HCT116 (cell line): ENCODE measurements around the gene METTL21C. TPM values are rescaled to one million over a fixed set of nuclear protein-coding genes. Genes with fewer than 3 reads are reported as not detected.

Source experiments
- ATAC-seq: fragments of 200-7000 bp; cut with Tn5 transposase; 2 replicates; pipeline ENCODE4 v1.9.1; 2020; ENCODE audit warnings: mild to moderate bottlenecking, moderate library complexity
- BruUV-seq: library from RNA; stranded (reverse); fragments of 400-500 nt; replicated peaks from 2 replicates; lab custom pipeline; 2021; lab: Mats Ljungman, UMichigan
- CTCF ChIA-PET: fragments of 300-600 bp; sonication (Branson Sonifier 250); formaldehyde crosslinking; loops from one replicate; lab custom pipeline; 2021; ENCODE audit warnings: antibody characterized with exemption; lab: Charles Lee
- POLR2A ChIA-PET: fragments of 300-600, 350-600 bp; sonication (Branson Sonifier 250); formaldehyde crosslinking; loops from one replicate; lab custom pipeline; 2021; ENCODE audit warnings: antibody characterized with exemption; lab: Charles Lee
- RAD21 ChIA-PET, 2 experiments: fragments of 300-600 bp; sonication (Branson Sonifier 250); formaldehyde crosslinking; loops; one replicate each; lab custom pipeline; 2023; ENCODE audit warnings: low total read pairs in 2 of 2; ENCODE audit not compliant: uncharacterized antibody in 2 of 2, unreplicated experiment in 2 of 2, low non-redundant PET in 1 of 2; lab: Charles Lee
- DNase-seq: peaks from one replicate; pipeline ENCODE4 v3.0.0-alpha.2; 2010; ENCODE audit warnings: low read depth, low spot score
- H2AFZ ChIP-seq: fragments of 200-600 bp; shearing (Covaris generic), sonication (generic); 2 replicates; pipeline ENCODE4 v1.6.1; 2017; ENCODE audit warnings: low read depth, mixed run types, mixed read lengths, antibody characterized with exemption, low read length; ENCODE audit not compliant: poor library complexity, severe bottlenecking
- H3K27ac ChIP-seq: 2 replicates; pipeline ENCODE4 v1.5.1; 2012; ENCODE audit warnings: low read depth, low read length
- H3K27me3 ChIP-seq: fragments of 200-600 bp; sonication (generic); 2 replicates; pipeline ENCODE4 v1.6.1; 2016; ENCODE audit warnings: mixed run types, low read length, mixed read lengths; ENCODE audit not compliant: insufficient read depth
- H3K36me3 ChIP-seq, 2 experiments: fragments of 200-500 bp in 1 of 2; fragments of 200-600 bp in 1 of 2; sonication (Bioruptor generic) in 1 of 2; sonication (generic) in 1 of 2; 2 replicates each; pipeline versions ENCODE4 v1.5.1 to v1.6.1; 2014 to 2016; ENCODE audit warnings: low read length in 2 of 2, inconsistent platforms in 1 of 2, mixed read lengths in 1 of 2, mixed run types in 1 of 2; ENCODE audit not compliant: insufficient read depth in 2 of 2, control insufficient read depth in 1 of 2
- H3K4me1 ChIP-seq, 2 experiments: fragments of 200-600 bp in 1 of 2; sonication (generic) in 1 of 2; 2 replicates each; pipeline versions ENCODE4 v1.5.1 to v1.6.1; 2012 to 2017; ENCODE audit warnings: low read length in 2 of 2, inconsistent platforms in 1 of 2, mild to moderate bottlenecking in 1 of 2, mixed read lengths in 1 of 2, mixed run types in 1 of 2, moderate library complexity in 1 of 2; ENCODE audit not compliant: insufficient read depth in 2 of 2, control insufficient read depth in 1 of 2
- H3K4me2 ChIP-seq: fragments of 200-600 bp; sonication (generic); 2 replicates; pipeline ENCODE4 v1.6.1; 2017; ENCODE audit warnings: mixed run types, low read length, mixed read lengths
- H3K4me3 ChIP-seq, 2 experiments: fragments of 200-600 bp in 1 of 2; sonication (generic) in 1 of 2; replicated peaks in 1 of 2; 2 replicates each; pipeline ENCODE4 v1.5.1; 2011 to 2016; ENCODE audit warnings: low read length in 2 of 2, control low read depth in 1 of 2, low read depth in 1 of 2, mild to moderate bottlenecking in 1 of 2, mixed read lengths in 1 of 2, mixed run types in 1 of 2
- H3K79me2 ChIP-seq: fragments of 200-600 bp; sonication (generic); 2 replicates; pipeline ENCODE4 v1.6.1; 2017; ENCODE audit warnings: mild to moderate bottlenecking, mixed run types, low read length, moderate library complexity, mixed read lengths; ENCODE audit not compliant: insufficient read depth
- H3K9ac ChIP-seq: fragments of 200-600 bp; sonication (generic); 2 replicates; pipeline ENCODE4 v1.6.1; 2016; ENCODE audit warnings: low read length, mixed read lengths
- H3K9me2 ChIP-seq: fragments of 200-600 bp; sonication (generic), shearing (Covaris generic); 2 replicates; pipeline ENCODE4 v1.6.1; 2017; ENCODE audit warnings: mixed run types, mild to moderate bottlenecking, moderate library complexity; ENCODE audit not compliant: insufficient read depth
- H3K9me3 ChIP-seq, 2 experiments: fragments of 200-500 bp in 1 of 2; fragments of 200-600 bp in 1 of 2; sonication (Bioruptor generic) in 1 of 2; sonication (generic) in 1 of 2; 2 replicates each; pipeline ENCODE4 v1.6.1; 2014 to 2017; ENCODE audit warnings: low read length in 2 of 2, mixed read lengths in 2 of 2, inconsistent platforms in 1 of 2, low read depth in 1 of 2, mild to moderate bottlenecking in 1 of 2, mixed run types in 1 of 2, moderate library complexity in 1 of 2; ENCODE audit not compliant: control insufficient read depth in 1 of 2, insufficient read depth in 1 of 2
- H4K20me1 ChIP-seq: fragments of 200-600 bp; sonication (generic), shearing (Covaris generic); 2 replicates; pipeline ENCODE4 v1.6.1; 2017; ENCODE audit warnings: mixed run types, mild to moderate bottlenecking, moderate library complexity; ENCODE audit not compliant: insufficient read depth
- CBX3 ChIP-seq: IDR thresholded peaks from 2 replicates; pipeline ENCODE4 v1.6.1; 2012; ENCODE audit warnings: low read depth
- POLR2A ChIP-seq: IDR thresholded peaks from 2 replicates; pipeline ENCODE4 v1.7.0; 2011; ENCODE audit warnings: borderline replicate concordance; ENCODE audit not compliant: insufficient read depth, insufficient read length; ENCODE audit errors: extremely low read depth
- RAD21 ChIP-seq: IDR thresholded peaks from 2 replicates; pipeline ENCODE4 v1.6.1; 2012; ENCODE audit warnings: low read depth, mild to moderate bottlenecking
- ZNF274 ChIP-seq: fragments of 200-500 bp; sonication (Bioruptor generic); IDR thresholded peaks from 2 replicates; pipeline ENCODE4 v1.6.1; 2014; ENCODE audit warnings: mild to moderate bottlenecking, low read depth, low read length, inconsistent platforms
- intact Hi-C: fragments of 100-400 bp; cut with micrococcal nuclease; formaldehyde crosslinking; loops from 2 replicates; pipeline ENCODE4 v1.10.0; 2022
- total RNA-seq: library from RNA; stranded (reverse); gene quantifications from one replicate; pipeline ENCODE4 v1.2.1, GENCODE V29; 2021; ENCODE audit not compliant: unreplicated experiment
- TF ChIP-seq, protein P1 (sequence below): IDR thresholded peaks from 2 replicates; pipeline ENCODE4 v1.6.1; 2011; ENCODE audit warnings: mild to moderate bottlenecking, low read length, moderate library complexity; ENCODE audit not compliant: insufficient replicate concordance; ENCODE audit errors: extremely low read depth
- TF ChIP-seq, protein P2 (sequence below): IDR thresholded peaks from 2 replicates; pipeline ENCODE4 v1.6.1; 2012
- TF ChIP-seq, protein P3 (sequence below): IDR thresholded peaks from 2 replicates; pipeline ENCODE4 v1.6.1; 2012; ENCODE audit warnings: low read depth

The METTL21C gene
- total RNA-seq, 1 experiment from 2014 or later = not detected

DNA sequence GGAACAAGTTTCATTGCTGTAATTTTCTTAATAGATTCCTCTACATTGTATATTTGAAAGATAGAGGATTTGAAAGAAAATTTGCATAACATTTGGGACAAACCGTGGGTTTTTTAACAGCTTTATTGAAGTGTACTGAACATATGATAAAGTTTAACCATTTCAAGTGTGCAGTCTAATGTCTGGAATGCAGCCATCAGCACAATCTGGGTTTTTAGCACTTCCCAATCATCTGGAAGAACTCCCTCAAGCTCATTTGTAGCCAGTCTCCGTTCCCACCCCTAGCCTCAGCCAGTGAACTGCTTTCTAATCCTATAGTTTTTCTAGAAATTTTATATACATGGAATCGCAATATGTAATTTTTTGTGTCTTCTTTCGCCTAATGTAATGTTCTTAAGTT is 12.6 kb downstream of the METTL21C start (continued):
- TF ChIP-seq, protein P1, sequence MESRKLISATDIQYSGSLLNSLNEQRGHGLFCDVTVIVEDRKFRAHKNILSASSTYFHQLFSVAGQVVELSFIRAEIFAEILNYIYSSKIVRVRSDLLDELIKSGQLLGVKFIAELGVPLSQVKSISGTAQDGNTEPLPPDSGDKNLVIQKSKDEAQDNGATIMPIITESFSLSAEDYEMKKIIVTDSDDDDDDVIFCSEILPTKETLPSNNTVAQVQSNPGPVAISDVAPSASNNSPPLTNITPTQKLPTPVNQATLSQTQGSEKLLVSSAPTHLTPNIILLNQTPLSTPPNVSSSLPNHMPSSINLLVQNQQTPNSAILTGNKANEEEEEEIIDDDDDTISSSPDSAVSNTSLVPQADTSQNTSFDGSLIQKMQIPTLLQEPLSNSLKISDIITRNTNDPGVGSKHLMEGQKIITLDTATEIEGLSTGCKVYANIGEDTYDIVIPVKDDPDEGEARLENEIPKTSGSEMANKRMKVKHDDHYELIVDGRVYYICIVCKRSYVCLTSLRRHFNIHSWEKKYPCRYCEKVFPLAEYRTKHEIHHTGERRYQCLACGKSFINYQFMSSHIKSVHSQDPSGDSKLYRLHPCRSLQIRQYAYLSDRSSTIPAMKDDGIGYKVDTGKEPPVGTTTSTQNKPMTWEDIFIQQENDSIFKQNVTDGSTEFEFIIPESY = no peak
- no peak for TF ChIP-seq POLR2A
- TF ChIP-seq, all 23 proteins: peak for 0

DNA sequence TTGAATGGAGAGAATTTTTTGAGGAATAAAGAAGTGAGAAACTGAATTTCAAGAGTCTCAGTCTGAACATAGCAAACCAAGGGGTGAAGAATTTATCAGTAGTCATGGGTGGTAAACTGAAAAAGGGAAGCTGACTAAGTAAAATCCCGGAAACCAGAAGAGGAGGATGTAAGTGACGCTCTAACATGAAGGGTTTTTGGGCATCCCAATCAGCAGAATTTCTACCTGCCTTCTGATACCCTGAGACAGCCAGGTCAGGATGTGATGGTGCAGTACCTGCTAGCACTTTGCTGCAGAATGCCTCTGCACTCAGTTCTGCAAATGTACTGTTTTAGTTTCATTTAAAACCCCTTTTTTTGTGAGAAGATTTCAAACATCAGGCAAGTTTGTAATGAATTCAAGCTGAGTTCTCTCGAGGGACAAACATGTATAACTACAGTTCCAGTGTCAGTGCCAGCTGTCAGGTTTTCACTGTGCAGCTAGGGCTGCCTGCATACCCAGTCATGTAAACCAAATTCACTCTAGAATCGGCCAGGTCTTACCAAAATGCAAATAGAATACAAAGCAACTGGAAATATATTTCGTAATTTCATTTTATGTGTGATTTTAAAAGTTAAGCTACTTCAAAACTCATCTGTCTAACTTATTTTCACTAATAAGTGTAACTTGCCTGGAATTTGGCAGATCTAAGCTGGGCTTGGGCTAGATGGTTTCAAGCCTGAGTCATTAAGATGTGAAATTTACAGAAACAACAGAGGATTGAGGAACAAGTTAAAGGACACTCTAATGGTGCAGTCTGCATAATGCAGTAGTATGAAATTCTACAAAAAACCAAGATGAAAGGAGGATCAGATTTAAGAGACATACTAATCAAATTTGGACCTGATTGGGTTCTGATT is 13.8 kb downstream of the METTL21C start:
- Histone ChIP-seq H4K20me1 (no peaks in the 10 kb centered on the region), H3K27me3 (no peaks in the 10 kb centered on the region), H3K9me2 (no peaks in the 10 kb centered on the region), H2AFZ (no peak overlapping the region), H3K9ac (no peak overlapping the region), H3K9me3 (no peaks in the 10 kb centered on the region)
- POLR2A ChIA-PET = no interaction called here
- CTCF ChIA-PET = no interaction called here
- intact Hi-C loops = no loop called here
- RAD21 ChIA-PET = no interaction called here
- BruUV-seq = no TSS peak
- TF ChIP-seq RAD21 = no peak
- no peak for TF ChIP-seq CBX3
- no peak for TF ChIP-seq ZNF274
- TF ChIP-seq, protein P2, sequence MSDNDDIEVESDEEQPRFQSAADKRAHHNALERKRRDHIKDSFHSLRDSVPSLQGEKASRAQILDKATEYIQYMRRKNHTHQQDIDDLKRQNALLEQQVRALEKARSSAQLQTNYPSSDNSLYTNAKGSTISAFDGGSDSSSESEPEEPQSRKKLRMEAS = no peak
- no peak for TF ChIP-seq POLR2A
- TF ChIP-seq, protein P3, sequence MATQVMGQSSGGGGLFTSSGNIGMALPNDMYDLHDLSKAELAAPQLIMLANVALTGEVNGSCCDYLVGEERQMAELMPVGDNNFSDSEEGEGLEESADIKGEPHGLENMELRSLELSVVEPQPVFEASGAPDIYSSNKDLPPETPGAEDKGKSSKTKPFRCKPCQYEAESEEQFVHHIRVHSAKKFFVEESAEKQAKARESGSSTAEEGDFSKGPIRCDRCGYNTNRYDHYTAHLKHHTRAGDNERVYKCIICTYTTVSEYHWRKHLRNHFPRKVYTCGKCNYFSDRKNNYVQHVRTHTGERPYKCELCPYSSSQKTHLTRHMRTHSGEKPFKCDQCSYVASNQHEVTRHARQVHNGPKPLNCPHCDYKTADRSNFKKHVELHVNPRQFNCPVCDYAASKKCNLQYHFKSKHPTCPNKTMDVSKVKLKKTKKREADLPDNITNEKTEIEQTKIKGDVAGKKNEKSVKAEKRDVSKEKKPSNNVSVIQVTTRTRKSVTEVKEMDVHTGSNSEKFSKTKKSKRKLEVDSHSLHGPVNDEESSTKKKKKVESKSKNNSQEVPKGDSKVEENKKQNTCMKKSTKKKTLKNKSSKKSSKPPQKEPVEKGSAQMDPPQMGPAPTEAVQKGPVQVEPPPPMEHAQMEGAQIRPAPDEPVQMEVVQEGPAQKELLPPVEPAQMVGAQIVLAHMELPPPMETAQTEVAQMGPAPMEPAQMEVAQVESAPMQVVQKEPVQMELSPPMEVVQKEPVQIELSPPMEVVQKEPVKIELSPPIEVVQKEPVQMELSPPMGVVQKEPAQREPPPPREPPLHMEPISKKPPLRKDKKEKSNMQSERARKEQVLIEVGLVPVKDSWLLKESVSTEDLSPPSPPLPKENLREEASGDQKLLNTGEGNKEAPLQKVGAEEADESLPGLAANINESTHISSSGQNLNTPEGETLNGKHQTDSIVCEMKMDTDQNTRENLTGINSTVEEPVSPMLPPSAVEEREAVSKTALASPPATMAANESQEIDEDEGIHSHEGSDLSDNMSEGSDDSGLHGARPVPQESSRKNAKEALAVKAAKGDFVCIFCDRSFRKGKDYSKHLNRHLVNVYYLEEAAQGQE = no peak
- TF ChIP-seq, all 23 proteins: peak for 0
- peaks cover 4 to 15% of the 10 kb centered on the region in 2 experiments; a peak in 3 of 4 replicates for H3K36me3 ChIP-seq
- no peak for DNase-seq
- H3K4me2 ChIP-seq = no peak overlapping the region
- no peak overlapping the region for H3K27ac ChIP-seq
- ATAC-seq = no peak
- H3K79me2 ChIP-seq = no peaks in the 10 kb centered on the region
- no peak overlapping the region for H3K4me3 ChIP-seq
- H3K4me1 ChIP-seq = no peaks in the 10 kb centered on the region
